ENCODE data around the gene PDSS2. TPM values are rescaled to one million over a fixed set of nuclear protein-coding genes. Genes with fewer than 3 reads are reported as not detected.
"Not testable (repeated sequence)": the region's sequence is repeated elsewhere in the genome, so short reads cannot be mapped to it uniquely, and the experiment has no call there.

Gene PDSS2
- total RNA-seq, 2 experiments from 2014 or later, result 10.9 to 13.9 TPM

GRCh38 chr6:107156617-107157016 is 302.7 kb downstream of the PDSS2 start:
- H3K4me3 Mint-ChIP-seq, result no peak overlapping the region
- ChIA-PET CTCF (no interaction called here), POLR2A (no interaction called here)

GRCh38 chr6:107154801-107155160 is 304.6 kb downstream of the PDSS2 start:
- H3K4me1 Mint-ChIP-seq, result no peaks in the 10 kb centered on the region
- CTCF ChIA-PET, result interaction anchor here (0.6 kb wide), 1 partner anchor 1168 kb away, joined by 3 read pairs; no protein-coding TSS in a partner anchor
- H3K36me3 Mint-ChIP-seq (ENCODE audit: low read depth), result no peaks in the 10 kb centered on the region
- no peaks in the 10 kb centered on the region for H3K27me3 Mint-ChIP-seq
- DNase-seq, result no peak
- H3K27ac Mint-ChIP-seq, result no peak overlapping the region
- no peaks in the 10 kb centered on the region for H3K9me3 Mint-ChIP-seq
- POLR2A ChIA-PET, result no interaction called here
- no peak overlapping the region for H3K4me3 Mint-ChIP-seq

More at GRCh38 chr6:107156617-107157016, 302.7 kb downstream of the PDSS2 start:
- no peaks in the 10 kb centered on the region for H3K4me1 Mint-ChIP-seq
- no peak for DNase-seq
- H3K36me3 Mint-ChIP-seq (ENCODE audit: low read depth), result no peaks in the 10 kb centered on the region
- H3K27me3 Mint-ChIP-seq, result no peaks in the 10 kb centered on the region
- H3K27ac Mint-ChIP-seq, result no peak overlapping the region
- H3K9me3 Mint-ChIP-seq, result no peaks in the 10 kb centered on the region

GRCh38 chr6:107154131-107154800 is 305.1 kb downstream of the PDSS2 start:
- DNase-seq, result no peak
- Mint-ChIP-seq H3K9me3 (no peaks in the 10 kb centered on the region), H3K36me3 (ENCODE audit: low read depth) (no peaks in the 10 kb centered on the region), H3K4me1 (no peaks in the 10 kb centered on the region), H3K27ac (no peak overlapping the region), H3K4me3 (no peak overlapping the region), H3K27me3 (no peaks in the 10 kb centered on the region)
- POLR2A ChIA-PET, result no interaction called here
- CTCF ChIA-PET, result no interaction called here

- no peaks in the 10 kb centered on the region for H3K4me1 Mint-ChIP-seq
- H3K4me3 Mint-ChIP-seq, result no peak overlapping the region
- ChIA-PET CTCF (no interaction called here), POLR2A (no interaction called here)
- H3K27me3 Mint-ChIP-seq, result no peaks in the 10 kb centered on the region
- no peaks in the 10 kb centered on the region for H3K36me3 Mint-ChIP-seq (ENCODE audit: low read depth)
- H3K9me3 Mint-ChIP-seq, result no peaks in the 10 kb centered on the region
- no peak for DNase-seq
- no peak overlapping the region for H3K27ac Mint-ChIP-seq
Observed at GRCh38 chr6:107152638-107153430, 306.5 kb downstream of the PDSS2 start.

DNA sequence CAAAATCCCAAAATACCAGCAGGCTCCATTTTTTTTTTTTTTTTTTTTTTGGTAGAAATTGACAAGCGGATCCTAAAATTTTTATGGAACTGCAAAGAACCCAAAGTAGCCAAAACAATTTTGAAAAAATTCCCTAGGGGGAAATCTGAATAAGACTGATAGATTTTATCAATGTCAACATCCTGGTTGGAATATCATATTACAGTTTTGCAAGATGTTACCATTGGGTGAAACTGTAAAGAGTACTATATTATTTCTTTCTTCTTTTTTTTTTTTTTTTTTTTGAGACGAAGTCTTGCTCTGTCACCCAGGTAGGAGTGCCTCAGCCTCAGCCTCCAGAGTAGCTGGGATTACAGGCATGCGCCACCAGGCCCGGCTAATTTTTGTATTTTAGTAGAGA is 314.7 kb downstream of the PDSS2 start:
- H3K4me1 Mint-ChIP-seq, result no peaks in the 10 kb centered on the region
- no peak for DNase-seq
- H3K27me3 Mint-ChIP-seq, result no peaks in the 10 kb centered on the region
- ChIA-PET CTCF (no interaction called here), POLR2A (interaction anchor here (0.7 kb wide), 1 partner anchor 14 kb away, joined by 7 read pairs; no protein-coding TSS in a partner anchor)
- H3K9me3 Mint-ChIP-seq, result no peaks in the 10 kb centered on the region
- H3K36me3 Mint-ChIP-seq (ENCODE audit: low read depth), result no peaks in the 10 kb centered on the region
- H3K4me3 Mint-ChIP-seq, result no peak overlapping the region
- H3K27ac Mint-ChIP-seq, result no peak overlapping the region

- POLR2A ChIA-PET, result no interaction called here
- no peaks in the 10 kb centered on the region for H3K9me3 Mint-ChIP-seq
- no peak for DNase-seq
- CTCF ChIA-PET, result no interaction called here
- H3K27ac Mint-ChIP-seq, result no peak overlapping the region
- H3K4me1 Mint-ChIP-seq, result no peaks in the 10 kb centered on the region
- H3K27me3 Mint-ChIP-seq, result no peaks in the 10 kb centered on the region
- no peak overlapping the region for H3K4me3 Mint-ChIP-seq
- H3K36me3 Mint-ChIP-seq (ENCODE audit: low read depth), result no peaks in the 10 kb centered on the region
Observed at GRCh38 chr6:107144014-107144413, 315.4 kb downstream of the PDSS2 start.

- no peak overlapping the region for H3K4me3 Mint-ChIP-seq
- no peak for DNase-seq
- H3K27me3 Mint-ChIP-seq, result no peaks in the 10 kb centered on the region
- ChIA-PET POLR2A (no interaction called here), CTCF (no interaction called here)
- no peaks in the 10 kb centered on the region for H3K36me3 Mint-ChIP-seq (ENCODE audit: low read depth)
- H3K4me1 Mint-ChIP-seq, result no peaks in the 10 kb centered on the region
- H3K9me3 Mint-ChIP-seq, result no peaks in the 10 kb centered on the region
- no peak overlapping the region for H3K27ac Mint-ChIP-seq
Observed at GRCh38 chr6:107140581-107140980, 318.8 kb downstream of the PDSS2 start.

DNA sequence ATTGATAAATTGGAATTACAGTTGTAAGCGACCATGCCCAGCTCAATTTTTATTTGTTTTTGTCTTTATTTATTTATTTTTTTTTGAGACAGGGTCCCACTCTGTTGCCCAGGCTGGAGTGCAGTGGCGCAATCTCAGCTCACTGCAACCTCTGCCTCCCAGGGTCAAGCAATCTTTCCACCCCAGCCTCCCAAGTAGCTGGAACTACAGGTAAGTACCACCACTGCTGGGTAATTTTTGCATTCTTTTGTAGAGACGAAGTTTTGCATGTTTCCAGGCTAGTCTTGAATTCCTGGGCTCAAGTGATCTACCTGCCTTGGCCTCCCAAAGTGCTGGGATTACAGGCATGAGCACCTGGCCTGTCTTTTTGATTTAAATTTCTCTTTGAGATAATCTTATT is 323.0 kb downstream of the PDSS2 start:
- H3K27me3 Mint-ChIP-seq; POLR2A ChIA-PET; H3K4me1 Mint-ChIP-seq; H3K4me3 Mint-ChIP-seq; H3K36me3 Mint-ChIP-seq (ENCODE audit: low read depth); H3K27ac Mint-ChIP-seq; H3K9me3 Mint-ChIP-seq; DNase-seq: not testable (repeated sequence)
- CTCF ChIA-PET, result interaction anchor here (0.9 to 1.3 kb wide), 3 partner anchors 10 to 108 kb away, joined by 3 to 5 read pairs (median 3); partner anchors contain the start of gene MTRES1

GRCh38 chr6:107135048-107135680 is 324.2 kb downstream of the PDSS2 start:
- POLR2A ChIA-PET; H3K27me3 Mint-ChIP-seq; DNase-seq; H3K4me3 Mint-ChIP-seq; H3K4me1 Mint-ChIP-seq; H3K36me3 Mint-ChIP-seq (ENCODE audit: low read depth); H3K9me3 Mint-ChIP-seq; H3K27ac Mint-ChIP-seq: not testable (repeated sequence)
- CTCF ChIA-PET, result interaction anchor here (1.3 kb wide), 1 partner anchor 107 kb away, joined by 3 read pairs; the partner anchor contains the start of gene MTRES1

DNA sequence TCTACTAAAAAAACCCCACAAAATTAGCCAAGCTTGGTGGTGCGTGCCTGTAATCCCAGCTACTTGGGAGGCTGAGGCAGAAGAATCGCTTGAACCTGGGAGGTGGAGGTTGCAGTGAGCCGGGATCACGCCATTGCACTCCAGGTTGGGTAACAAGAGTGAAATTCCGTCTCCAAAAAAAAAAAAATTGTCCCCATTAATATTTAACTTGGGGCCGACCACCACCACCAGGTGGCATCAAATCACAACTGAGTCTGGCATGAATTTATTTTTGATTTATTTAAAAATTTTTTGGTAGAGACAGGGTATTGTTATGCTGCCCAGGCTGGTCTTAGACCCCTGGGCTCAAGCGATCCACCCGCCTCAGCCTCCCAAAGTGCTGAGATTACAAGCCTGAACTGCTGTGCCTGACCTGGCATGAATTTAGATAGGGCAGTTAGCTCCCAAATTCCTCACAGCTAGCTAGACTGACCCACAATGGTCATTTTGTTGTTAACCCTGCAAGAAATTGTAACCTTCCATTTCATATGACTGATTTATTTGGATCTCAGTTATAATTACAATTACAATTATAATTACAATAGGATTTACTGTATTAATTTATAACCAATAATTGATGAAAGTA is 326.9 kb downstream of the PDSS2 start:
- Mint-ChIP-seq H3K27me3 (peaks cover 5% of the 10 kb centered on the region), H3K4me3 (no peak overlapping the region), H3K36me3 (ENCODE audit: low read depth) (no peaks in the 10 kb centered on the region), H3K4me1 (no peaks in the 10 kb centered on the region), H3K9me3 (no peaks in the 10 kb centered on the region), H3K27ac (no peak overlapping the region)
- CTCF ChIA-PET, result interaction anchor here (0.7 kb wide), 1 partner anchor 1683 kb away, joined by 3 read pairs; no protein-coding TSS in a partner anchor
- DNase-seq, result peak; percentile 31
- POLR2A ChIA-PET, result no interaction called here

- Mint-ChIP-seq H3K4me1 (peaks cover 5% of the 10 kb centered on the region), H3K9me3 (no peaks in the 10 kb centered on the region), H3K27me3 (peaks cover 5% of the 10 kb centered on the region), H3K4me3 (no peak overlapping the region), H3K27ac (no peak overlapping the region), H3K36me3 (ENCODE audit: low read depth) (no peaks in the 10 kb centered on the region)
- ChIA-PET CTCF (interaction anchor here (1.6 kb wide), 1 partner anchor 16 kb away, joined by 4 read pairs; no protein-coding TSS in a partner anchor), POLR2A (no interaction called here)
- DNase-seq, result no peak
Observed at GRCh38 chr6:107129370-107129925, 329.9 kb downstream of the PDSS2 start.

DNA sequence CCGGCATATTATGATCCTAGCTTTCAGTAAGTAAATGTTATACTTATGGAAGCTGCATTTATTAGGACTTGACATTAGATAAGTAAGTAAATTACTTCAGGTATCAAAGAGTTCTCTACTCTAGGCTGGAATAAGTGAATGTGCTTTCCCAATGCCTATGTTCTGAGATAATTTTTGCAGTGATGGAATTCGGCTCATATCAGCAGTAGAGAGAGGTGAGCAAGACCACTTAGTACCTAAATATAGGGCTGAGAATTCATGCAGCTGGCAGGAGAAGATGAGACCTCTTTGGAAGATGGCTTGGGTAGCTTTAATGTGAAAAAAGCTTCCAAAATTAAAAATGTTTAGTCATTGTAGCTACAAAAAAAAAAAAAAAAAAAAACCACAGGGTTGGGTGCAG is 330.8 kb downstream of the PDSS2 start:
- DNase-seq, result no peak
- H3K36me3 Mint-ChIP-seq (ENCODE audit: low read depth), result no peaks in the 10 kb centered on the region
- POLR2A ChIA-PET, result no interaction called here
- peaks cover 5% of the 10 kb centered on the region for H3K4me1 Mint-ChIP-seq
- no peak overlapping the region for H3K27ac Mint-ChIP-seq
- CTCF ChIA-PET, result interaction anchor here (1.6 kb wide), 1 partner anchor 15 kb away, joined by 4 read pairs; no protein-coding TSS in a partner anchor
- H3K4me3 Mint-ChIP-seq, result no peak overlapping the region
- no peaks in the 10 kb centered on the region for H3K9me3 Mint-ChIP-seq
- H3K27me3 Mint-ChIP-seq, result peaks cover 5% of the 10 kb centered on the region

GRCh38 chr6:107128175-107128574 is 331.2 kb downstream of the PDSS2 start:
- peaks cover 5% of the 10 kb centered on the region for H3K27me3 Mint-ChIP-seq
- peaks cover 5% of the 10 kb centered on the region for H3K4me1 Mint-ChIP-seq
- no peak for DNase-seq
- no peaks in the 10 kb centered on the region for H3K36me3 Mint-ChIP-seq (ENCODE audit: low read depth)
- CTCF ChIA-PET, result no interaction called here
- H3K4me3 Mint-ChIP-seq, result no peak overlapping the region
- H3K27ac Mint-ChIP-seq, result no peak overlapping the region
- POLR2A ChIA-PET, result no interaction called here
- H3K9me3 Mint-ChIP-seq, result no peaks in the 10 kb centered on the region
